Stimulated activated naive CD8-positive, alpha-beta T cell treated with anti-CD3 and anti-CD28 coated beads, Interleukin-15, Interleukin-2, amounts not matched to agents 100 U/mL and 50 U/mL, for 24 hours (primary cell): ENCODE data around the gene GLRX.
"Not testable (repeated sequence)": the region's sequence is repeated elsewhere in the genome, so short reads cannot be mapped to it uniquely, and the experiment has no call there.

Source experiments
- ATAC-seq: fragments of 150-1000 bp; cut with Tn5 transposase; one replicate; pipeline ENCODE4 v1.10.0; 2021
- DNase-seq: peaks from one replicate; pipeline ENCODE4 v3.0.0; 2021

The GLRX gene

GRCh38 chr5:95852567-95852966, 30.0 kb upstream of the GLRX start:
- DNase-seq: no peak
- ATAC-seq: no peak

- ATAC-seq: not testable (repeated sequence)
Observed at GRCh38 chr5:95851141-95851540, 28.6 kb upstream of the GLRX start.

GRCh38 chr5:95850391-95850894, 27.9 kb upstream of the GLRX start:
- DNase-seq: no peak
- no peak for ATAC-seq

More at GRCh38 chr5:95851141-95851540, 28.6 kb upstream of the GLRX start:
- DNase-seq: not testable (repeated sequence)

GRCh38 chr5:95848701-95849100, 26.2 kb upstream of the GLRX start:
- DNase-seq: no peak
- ATAC-seq: no peak

GRCh38 chr5:95847261-95847592, 24.7 kb upstream of the GLRX start:
- ATAC-seq: no peak
- DNase-seq: no peak

- DNase-seq: peak; percentile 69
- ATAC-seq: peak; percentile 53
Observed at GRCh38 chr5:95846554-95847260, 24.2 kb upstream of the GLRX start.

- ATAC-seq (no peak), DNase-seq (no peak)
Observed at GRCh38 chr5:95845391-95845790, 22.9 kb upstream of the GLRX start.

- DNase-seq (no peak), ATAC-seq (no peak)
Observed at GRCh38 chr5:95843733-95844223, 21.3 kb upstream of the GLRX start.

GRCh38 chr5:95842854-95843544, 20.5 kb upstream of the GLRX start:
- peak; percentile 70 for DNase-seq

GRCh38 chr5:95841914-95842812, 19.6 kb upstream of the GLRX start:
- DNase-seq: no peak
- ATAC-seq: no peak

More at GRCh38 chr5:95842854-95843544, 20.5 kb upstream of the GLRX start:
- ATAC-seq: peak; percentile 87

- ATAC-seq: no peak
- no peak for DNase-seq
Observed at GRCh38 chr5:95840956-95841705, 18.6 kb upstream of the GLRX start.

- ATAC-seq (no peak), DNase-seq (no peak)
Observed at GRCh38 chr5:95839658-95840057, 17.1 kb upstream of the GLRX start.

GRCh38 chr5:95838556-95838955, 16.0 kb upstream of the GLRX start:
- ATAC-seq (no peak), DNase-seq (no peak)

GRCh38 chr5:95838001-95838520, 15.5 kb upstream of the GLRX start:
- DNase-seq: no peak
- ATAC-seq: no peak

GRCh38 chr5:95837492-95837891, 15.0 kb upstream of the GLRX start:
- no peak for ATAC-seq
- DNase-seq: no peak

- not testable (repeated sequence) for ATAC-seq, DNase-seq
Observed at GRCh38 chr5:95836971-95837370, 14.4 kb upstream of the GLRX start.

- DNase-seq (no peak), ATAC-seq (no peak)
Observed at GRCh38 chr5:95836544-95836943, 14.0 kb upstream of the GLRX start.

- DNase-seq (no peak), ATAC-seq (no peak)
Observed at GRCh38 chr5:95835682-95836385, 13.3 kb upstream of the GLRX start.

GRCh38 chr5:95832664-95833063, 10.1 kb upstream of the GLRX start:
- DNase-seq (no peak), ATAC-seq (no peak)

GRCh38 chr5:95830226-95830625, 7.7 kb upstream of the GLRX start:
- no peak for DNase-seq
- no peak for ATAC-seq

- ATAC-seq: no peak
- no peak for DNase-seq
Observed at GRCh38 chr5:95827892-95828246, 5.3 kb upstream of the GLRX start.
